Spleen (tissue), 7 donors: ENCODE results near the gene DISC1.
A peak's percentile ranks its signal among the peaks of the same experiment; 100 is the strongest.

Source experiments
- POLR2A ChIP-seq, 3 donors: fragments of 450-650 bp; IDR thresholded peaks; one replicate each; pipeline ENCODE4 v1.5.1; 2017; ENCODE audit warnings: antibody characterized with exemption in 3 of 3, mild to moderate bottlenecking in 1 of 3
- POLR2AphosphoS5 ChIP-seq, 3 donors: sonication (generic); formaldehyde crosslinking; IDR thresholded peaks; one replicate each; pipeline ENCODE4 v1.5.1; 2017; ENCODE audit warnings: antibody characterized with exemption in 3 of 3
- TF ChIP-seq, protein P1 (sequence below), 11 experiments: fragments of 200-600 bp in 7 of 11; fragments of 450-650 bp in 4 of 11; sonication (generic) in 4 of 11; IDR thresholded peaks in 8 of 11; conservative IDR thresholded peaks in 3 of 11; 1 replicate in 7 of 11; 2 replicates in 4 of 11; pipeline versions ENCODE4 v1.4.0 to v1.8.0; 2016 to 2021; ENCODE audit warnings: antibody characterized with exemption in 11 of 11, inconsistent platforms in 4 of 11, mild to moderate bottlenecking in 1 of 11
- donor health status: DM: no; HTN: no; CAD: no; lungs with moderate emphysema.
- donor health status: DM: no; HTN: no; CAD: no.
- donor health status: DM: no; HTN: no; CAD: no.

DNA sequence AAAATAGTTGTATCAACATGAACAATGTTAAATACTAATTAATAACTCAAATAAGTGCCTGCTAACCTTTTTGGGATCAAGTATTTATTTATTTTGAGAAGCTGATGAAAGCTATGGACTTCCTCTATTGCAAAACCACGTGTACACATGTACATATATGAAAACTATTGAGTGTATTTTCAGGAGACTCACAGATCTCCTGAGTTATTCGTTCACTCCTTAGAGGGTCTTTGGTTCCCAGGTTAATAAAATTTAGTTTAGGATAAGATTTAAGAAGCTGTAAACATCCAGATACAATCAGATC, 130.5 kb downstream of the DISC1 start:
- TF ChIP-seq, protein P1, sequence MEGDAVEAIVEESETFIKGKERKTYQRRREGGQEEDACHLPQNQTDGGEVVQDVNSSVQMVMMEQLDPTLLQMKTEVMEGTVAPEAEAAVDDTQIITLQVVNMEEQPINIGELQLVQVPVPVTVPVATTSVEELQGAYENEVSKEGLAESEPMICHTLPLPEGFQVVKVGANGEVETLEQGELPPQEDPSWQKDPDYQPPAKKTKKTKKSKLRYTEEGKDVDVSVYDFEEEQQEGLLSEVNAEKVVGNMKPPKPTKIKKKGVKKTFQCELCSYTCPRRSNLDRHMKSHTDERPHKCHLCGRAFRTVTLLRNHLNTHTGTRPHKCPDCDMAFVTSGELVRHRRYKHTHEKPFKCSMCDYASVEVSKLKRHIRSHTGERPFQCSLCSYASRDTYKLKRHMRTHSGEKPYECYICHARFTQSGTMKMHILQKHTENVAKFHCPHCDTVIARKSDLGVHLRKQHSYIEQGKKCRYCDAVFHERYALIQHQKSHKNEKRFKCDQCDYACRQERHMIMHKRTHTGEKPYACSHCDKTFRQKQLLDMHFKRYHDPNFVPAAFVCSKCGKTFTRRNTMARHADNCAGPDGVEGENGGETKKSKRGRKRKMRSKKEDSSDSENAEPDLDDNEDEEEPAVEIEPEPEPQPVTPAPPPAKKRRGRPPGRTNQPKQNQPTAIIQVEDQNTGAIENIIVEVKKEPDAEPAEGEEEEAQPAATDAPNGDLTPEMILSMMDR (IDR thresholded peaks at IDR 0.05 in 8 of 11, conservative IDR thresholded peaks at IDR 0.05 in 3 of 11): peak in 3 of 11 experiments; percentile 1 to 20 (median 11)
- TF ChIP-seq POLR2AphosphoS5 (IDR thresholded peaks at IDR 0.05) (no peak), POLR2A (IDR thresholded peaks at IDR 0.05) (no peak)
